H1 (cell line): ENCODE measurements around the gene LILRB1. TPM values are rescaled to one million over a fixed set of nuclear protein-coding genes. Genes with fewer than 3 reads are reported as not detected.

Experiments used
- CTCF ChIA-PET: fragments of 300-600 bp; sonication (Branson Sonifier 250); formaldehyde crosslinking; loops from one replicate; lab custom pipeline; 2021; ENCODE audit not compliant: partially characterized antibody; lab: Charles Lee
- POLR2A ChIA-PET: fragments of 300-600 bp; sonication (Branson Sonifier 250); formaldehyde crosslinking; loops from one replicate; lab custom pipeline; 2021; ENCODE audit warnings: inconsistent platforms; ENCODE audit not compliant: partially characterized antibody; lab: Charles Lee
- DNase-seq, 2 experiments: peaks; one replicate each; pipeline versions ENCODE4 v3.0.0 to v3.0.0-alpha.2; 2010 to 2022; ENCODE audit warnings: low spot score in 2 of 2, low read depth in 1 of 2, mixed read lengths in 1 of 2
- FAIRE-seq: peaks from 2 replicates; lab custom pipeline; 2011; peaks lifted over from hg19 to GRCh38; lab: Jason Lieb, UNC
- H2AFZ ChIP-seq: 2 replicates; pipeline ENCODE4 v1.8.1; 2012; ENCODE audit warnings: low read length, inconsistent platforms
- H2AK5ac ChIP-seq: 2 replicates; pipeline ENCODE4 v1.6.1; 2013; ENCODE audit warnings: low read depth, low read length
- H2BK120ac ChIP-seq: replicated peaks from 2 replicates; pipeline ENCODE3; 2013; ENCODE audit warnings: low read depth, low read length, inconsistent platforms
- H2BK12ac ChIP-seq: 2 replicates; pipeline ENCODE4 v1.6.1; 2013; ENCODE audit warnings: low read depth, low read length
- H2BK15ac ChIP-seq: 2 replicates; pipeline ENCODE4 v1.6.1; 2013; ENCODE audit warnings: low read length
- H2BK20ac ChIP-seq: 2 replicates; pipeline ENCODE4 v1.6.1; 2013; ENCODE audit warnings: low read length
- H2BK5ac ChIP-seq: 2 replicates; pipeline ENCODE4 v1.6.1; 2013; ENCODE audit warnings: low read depth, low read length
- H3K14ac ChIP-seq: 2 replicates; pipeline ENCODE4 v1.6.1; 2013; ENCODE audit warnings: inconsistent platforms; ENCODE audit not compliant: insufficient read length
- H3K18ac ChIP-seq: 2 replicates; pipeline ENCODE4 v1.6.1; 2013; ENCODE audit warnings: low read length; ENCODE audit errors: extremely low read depth
- H3K23ac ChIP-seq: 2 replicates; pipeline ENCODE4 v1.6.1; 2013; ENCODE audit warnings: inconsistent platforms; ENCODE audit not compliant: insufficient read length
- H3K23me2 ChIP-seq: 2 replicates; pipeline ENCODE4 v1.6.1; 2013; ENCODE audit warnings: low read depth, low read length
- H3K27ac ChIP-seq: 2 replicates; pipeline ENCODE4 v1.6.1; 2011; ENCODE audit warnings: low read depth, low read length, inconsistent platforms
- H3K27me3 ChIP-seq, 4 experiments: replicated peaks in 1 of 4; 1 replicate in 1 of 4; 2 replicates in 3 of 4; pipeline versions ENCODE4 v1.6.1 to v1.8.1; 2011 to 2013; ENCODE audit warnings: low read length in 3 of 4, mild to moderate bottlenecking in 3 of 4, inconsistent platforms in 2 of 4, mixed read lengths in 2 of 4, moderate library complexity in 1 of 4; ENCODE audit not compliant: control insufficient read depth in 3 of 4, insufficient read depth in 3 of 4; ENCODE audit errors: extremely low read depth in 1 of 4
- H3K36me3 ChIP-seq, 4 experiments: 2 replicates each; pipeline versions ENCODE4 v1.6.1 to v1.8.1; 2011 to 2013; ENCODE audit warnings: mild to moderate bottlenecking in 4 of 4, low read length in 3 of 4, moderate library complexity in 2 of 4, control low read depth in 1 of 4, inconsistent platforms in 1 of 4; ENCODE audit not compliant: insufficient read depth in 4 of 4, control insufficient read depth in 2 of 4
- H3K4ac ChIP-seq: replicated peaks from 2 replicates; pipeline ENCODE3; 2013; ENCODE audit warnings: low read length, low read depth, mixed read lengths, inconsistent platforms; ENCODE audit not compliant: insufficient read length
- H3K4me1 ChIP-seq, 4 experiments: replicated peaks in 1 of 4; 1 replicate in 1 of 4; 2 replicates in 3 of 4; pipeline versions ENCODE4 v1.6.1 to v1.8.1; 2011 to 2013; ENCODE audit warnings: low read length in 3 of 4, inconsistent platforms in 2 of 4, mixed read lengths in 1 of 4; ENCODE audit not compliant: insufficient read depth in 4 of 4, control insufficient read depth in 3 of 4
- H3K4me2 ChIP-seq, 2 experiments: 2 replicates each; pipeline versions ENCODE4 v1.6.1 to v1.8.1; 2011 to 2013; ENCODE audit warnings: low read depth in 2 of 2, low read length in 2 of 2, control low read depth in 1 of 2, inconsistent platforms in 1 of 2, mild to moderate bottlenecking in 1 of 2; ENCODE audit not compliant: insufficient read depth in 1 of 2
- H3K4me3 ChIP-seq, 4 experiments: fragments of 200-600, 300-600 bp in 1 of 4; sonication (generic), shearing (Covaris generic), sonication (Bioruptor Twin) in 1 of 4; 2 replicates each; pipeline versions ENCODE4 v1.5.1 to v1.8.1; 2011 to 2016; ENCODE audit warnings: low read length in 4 of 4, low read depth in 3 of 4, control low read depth in 2 of 4, inconsistent platforms in 2 of 4, mild to moderate bottlenecking in 2 of 4, mixed read lengths in 1 of 4, moderate library complexity in 1 of 4; ENCODE audit not compliant: insufficient read depth in 2 of 4; ENCODE audit errors: extremely low read depth in 1 of 4
- H3K56ac ChIP-seq: replicated peaks from 2 replicates; pipeline ENCODE3; 2013; ENCODE audit warnings: low read depth, mild to moderate bottlenecking, mixed read lengths, low read length, inconsistent platforms; ENCODE audit not compliant: insufficient read length
- H3K79me1 ChIP-seq: 2 replicates; pipeline ENCODE4 v1.6.1; 2013; ENCODE audit warnings: low read depth, low read length, control low read depth
- H3K79me2 ChIP-seq, 2 experiments: 2 replicates each; pipeline versions ENCODE4 v1.6.1 to v1.8.1; 2012 to 2013; ENCODE audit warnings: low read length in 2 of 2, mild to moderate bottlenecking in 2 of 2, inconsistent platforms in 1 of 2; ENCODE audit not compliant: insufficient read depth in 2 of 2, control insufficient read depth in 1 of 2
- H3K9ac ChIP-seq, 4 experiments: replicated peaks in 1 of 4; 1 replicate in 1 of 4; 2 replicates in 3 of 4; pipeline versions ENCODE4 v1.6.1 to v1.8.1; 2011 to 2013; ENCODE audit warnings: low read depth in 3 of 4, low read length in 3 of 4, control low read depth in 2 of 4, mild to moderate bottlenecking in 2 of 4, moderate library complexity in 2 of 4, inconsistent platforms in 1 of 4; ENCODE audit errors: extremely low read depth in 1 of 4
- H3K9me3 ChIP-seq, 2 experiments: 2 replicates each; pipeline versions ENCODE4 v1.6.1 to v1.8.1; 2012 to 2013; ENCODE audit warnings: mild to moderate bottlenecking in 2 of 2, moderate library complexity in 2 of 2, control low read depth in 1 of 2, inconsistent platforms in 1 of 2, low read depth in 1 of 2, low read length in 1 of 2, mixed read lengths in 1 of 2; ENCODE audit not compliant: insufficient read depth in 2 of 2
- H4K20me1 ChIP-seq, 2 experiments: replicated peaks in 1 of 2; 2 replicates each; pipeline versions ENCODE3 to v1.8.1; 2011 to 2013; ENCODE audit warnings: inconsistent platforms in 2 of 2, low read length in 2 of 2, mild to moderate bottlenecking in 1 of 2; ENCODE audit not compliant: insufficient read depth in 2 of 2, control insufficient read depth in 1 of 2
- H4K5ac ChIP-seq: 2 replicates; pipeline ENCODE4 v1.6.1; 2013; ENCODE audit warnings: low read length, low read depth, mixed read lengths, inconsistent platforms; ENCODE audit not compliant: insufficient read length
- H4K8ac ChIP-seq: 2 replicates; pipeline ENCODE4 v1.8.0; 2013; ENCODE audit warnings: mild to moderate bottlenecking, moderate library complexity, low read length, inconsistent platforms; ENCODE audit not compliant: insufficient read depth; ENCODE audit errors: extremely low read depth
- H4K91ac ChIP-seq: replicated peaks from 2 replicates; pipeline ENCODE3; 2013; ENCODE audit warnings: low read length, mixed read lengths, inconsistent platforms; ENCODE audit not compliant: insufficient read length
- JUND ChIP-seq: IDR thresholded peaks from 2 replicates; pipeline ENCODE4 v1.6.1; 2011; ENCODE audit warnings: mild to moderate bottlenecking, improper control_type of control experiment, low read length
- SAP30 ChIP-seq: fragments of 300-600 bp; sonication (generic); IDR thresholded peaks from 2 replicates; pipeline ENCODE4 v1.7.1; 2012; ENCODE audit warnings: low read length, moderate library complexity, mild to moderate bottlenecking, inconsistent platforms; ENCODE audit not compliant: insufficient read depth, insufficient replicate concordance
- TAF1 ChIP-seq: IDR thresholded peaks from 2 replicates; pipeline ENCODE4 v1.6.1; 2011; ENCODE audit warnings: mild to moderate bottlenecking, low read depth, low read length
- WGBS, 2 experiments: shearing (Covaris generic) in 1 of 2; methylation state at CpG; one replicate each; pipeline versions ENCODE4 v1.1.6 to v1.1.7; 2013 to 2015; ENCODE audit warnings: low lambda C conversion rate in 2 of 2, mixed read lengths in 2 of 2, inconsistent platforms in 1 of 2, low coverage in 1 of 2, missing lambda C conversion rate in 1 of 2; ENCODE audit not compliant: insufficient replicate concordance in 2 of 2, insufficient coverage in 1 of 2, insufficient read length in 1 of 2; ENCODE audit errors: extremely low coverage in 1 of 2, missing lambda C conversion rate in 1 of 2; 5-methylcytosine and 5-hydroxymethylcytosine counted together
- polyA plus RNA-seq, 7 experiments: library from polyadenylated mRNA; depleted of rRNA in 3 of 7; stranded (reverse) in 5 of 7; unstranded in 2 of 7; fragments of >200 nt in 5 of 7; fragments of 200-250 nt in 2 of 7; gene quantifications; 1 replicate in 5 of 7; 2 replicates in 1 of 7; 4 replicates in 1 of 7; pipeline versions ENCODE4 v1.2.1 to v1.2.3, GENCODE V29; 2011 to 2013; ENCODE audit warnings: missing spikeins in 2 of 7, mixed read lengths in 2 of 7
- total RNA-seq: library from RNA; stranded (reverse); fragmentation: NEBNext Ultra II Directional; extraction: Animal tissue kit (Norgen Biotek cat#: 25700); gene quantifications from 2 replicates; pipeline ENCODE4 v1.2.1, GENCODE V29; 2021

Gene LILRB1
- total and polyA plus RNA-seq, 2 of the 8 experiments (the other 6 are each of a cell fraction or from before 2014, with no cell fraction given) = not detected

- no peak overlapping the region for H3K4ac ChIP-seq
- POLR2A ChIA-PET = no interaction called here
- peaks cover 58 to 66% of the 10 kb centered on the region in 2 experiments for H3K9me3 ChIP-seq
- no peak overlapping the region for H2AK5ac ChIP-seq
- H4K5ac ChIP-seq = no peak overlapping the region
- H3K4me2 ChIP-seq = no peak overlapping the region
- no peak overlapping the region for H4K8ac ChIP-seq
- H2BK12ac ChIP-seq = no peak overlapping the region
- no peaks in the 10 kb centered on the region; the same call in 1 of the 2 replicates for H3K23me2 ChIP-seq
- no peaks in the 10 kb centered on the region for H3K79me1 ChIP-seq
- DNase-seq (no peak), FAIRE-seq (no peak)
- no peaks in the 10 kb centered on the region for H3K36me3 ChIP-seq
- no peak overlapping the region for H3K27ac ChIP-seq
- no peak overlapping the region for H3K18ac ChIP-seq
- H2BK20ac ChIP-seq = no peak overlapping the region
- WGBS, 2 experiments = 86% methylated on average over 19 of the region's 19 CpGs; no CpG with 5 or more reads in 1 of the 2 experiments
- no peak overlapping the region for H3K9ac ChIP-seq
- no peaks in the 10 kb centered on the region for H3K4me1 ChIP-seq
- H2BK15ac ChIP-seq = no peak overlapping the region
- no peaks in the 10 kb centered on the region for H3K27me3 ChIP-seq
- H3K56ac ChIP-seq = no peak overlapping the region
- no peaks in the 10 kb centered on the region for H4K20me1 ChIP-seq
- no peak overlapping the region for H3K14ac ChIP-seq
- no peak overlapping the region for H4K91ac ChIP-seq
- no peak overlapping the region for H2BK120ac ChIP-seq
- H2AFZ ChIP-seq = no peak overlapping the region
- CTCF ChIA-PET = interaction anchor here (0.6 kb wide), 1 partner anchor 29 kb away, joined by 3 read pairs; no protein-coding TSS in a partner anchor
- H3K23ac ChIP-seq = no peak overlapping the region
- H3K4me3 ChIP-seq = no peak overlapping the region
- no peaks in the 10 kb centered on the region for H3K79me2 ChIP-seq
- no peak overlapping the region for H2BK5ac ChIP-seq
- TF ChIP-seq JUND (no peak), TAF1 (no peak), SAP30 (no peak)
Measured at GRCh38 chr19:54646331-54646841, 16.1 kb downstream of the LILRB1 start.
